ENCODE measurements around the gene ARL15. TPM values are rescaled to one million over a fixed set of nuclear protein-coding genes. Genes with fewer than 3 reads are reported as not detected.

ARL15 gene
- total RNA-seq, 1 donor from 2014 or later: 102 TPM

- Mint-ChIP-seq H3K4me3 (ENCODE audit: unreplicated experiment) (no peak overlapping the region), H3K9me3 (ENCODE audit: unreplicated experiment) (no peaks in the 10 kb centered on the region), H3K36me3 (ENCODE audit: low read depth, unreplicated experiment) (no peaks in the 10 kb centered on the region), H3K27ac (ENCODE audit: unreplicated experiment) (no peak overlapping the region), H3K4me1 (ENCODE audit: unreplicated experiment) (peaks cover 6% of the 10 kb centered on the region), H3K27me3 (ENCODE audit: unreplicated experiment) (peaks cover 2% of the 10 kb centered on the region)
- no peak for DNase-seq (ENCODE audit: low spot score)
- no peak for TF ChIP-seq CTCF (IDR thresholded peaks at IDR 0.05; ENCODE audit: unreplicated experiment)
Observed at GRCh38 chr5:54329731-54330709, 19.6 kb upstream of the ARL15 start.

- H3K4me3 Mint-ChIP-seq (ENCODE audit: unreplicated experiment): no peak overlapping the region
- no peak for TF ChIP-seq CTCF (IDR thresholded peaks at IDR 0.05; ENCODE audit: unreplicated experiment)
- no peaks in the 10 kb centered on the region for H3K9me3 Mint-ChIP-seq (ENCODE audit: unreplicated experiment)
- no peak for DNase-seq (ENCODE audit: low spot score)
- no peak overlapping the region for H3K27ac Mint-ChIP-seq (ENCODE audit: unreplicated experiment)
- peaks cover 2% of the 10 kb centered on the region for H3K27me3 Mint-ChIP-seq (ENCODE audit: unreplicated experiment)
- peaks cover 13% of the 10 kb centered on the region for H3K4me1 Mint-ChIP-seq (ENCODE audit: unreplicated experiment)
- no peaks in the 10 kb centered on the region for H3K36me3 Mint-ChIP-seq (ENCODE audit: low read depth, unreplicated experiment)
Observed at GRCh38 chr5:54326662-54327270, 16.4 kb upstream of the ARL15 start.

- Mint-ChIP-seq H3K9me3 (ENCODE audit: unreplicated experiment) (no peaks in the 10 kb centered on the region), H3K36me3 (ENCODE audit: low read depth, unreplicated experiment) (no peaks in the 10 kb centered on the region), H3K27ac (ENCODE audit: unreplicated experiment) (no peak overlapping the region), H3K4me1 (ENCODE audit: unreplicated experiment) (peaks cover 13% of the 10 kb centered on the region), H3K27me3 (ENCODE audit: unreplicated experiment) (peaks cover 2% of the 10 kb centered on the region), H3K4me3 (ENCODE audit: unreplicated experiment) (no peak overlapping the region)
- TF ChIP-seq CTCF (IDR thresholded peaks at IDR 0.05; ENCODE audit: unreplicated experiment): no peak
- DNase-seq (ENCODE audit: low spot score): no peak
Observed at GRCh38 chr5:54325610-54326311, 15.4 kb upstream of the ARL15 start.

GRCh38 chr5:54325272-54325609 lies 14.9 kb upstream of the ARL15 start:
- TF ChIP-seq CTCF (IDR thresholded peaks at IDR 0.05; ENCODE audit: unreplicated experiment): no peak

More at GRCh38 chr5:54325272-54325609, 14.9 kb upstream of the ARL15 start:
- Mint-ChIP-seq H3K9me3 (ENCODE audit: unreplicated experiment) (no peaks in the 10 kb centered on the region), H3K4me3 (ENCODE audit: unreplicated experiment) (no peak overlapping the region), H3K4me1 (ENCODE audit: unreplicated experiment) (peaks cover 15% of the 10 kb centered on the region), H3K36me3 (ENCODE audit: low read depth, unreplicated experiment) (no peaks in the 10 kb centered on the region), H3K27ac (ENCODE audit: unreplicated experiment) (no peak overlapping the region), H3K27me3 (ENCODE audit: unreplicated experiment) (peaks cover 2% of the 10 kb centered on the region)
- no peak for DNase-seq (ENCODE audit: low spot score)

Data from endothelial cell (in vitro differentiated cells).